ENCODE data around the gene FAM174C.

DNA sequence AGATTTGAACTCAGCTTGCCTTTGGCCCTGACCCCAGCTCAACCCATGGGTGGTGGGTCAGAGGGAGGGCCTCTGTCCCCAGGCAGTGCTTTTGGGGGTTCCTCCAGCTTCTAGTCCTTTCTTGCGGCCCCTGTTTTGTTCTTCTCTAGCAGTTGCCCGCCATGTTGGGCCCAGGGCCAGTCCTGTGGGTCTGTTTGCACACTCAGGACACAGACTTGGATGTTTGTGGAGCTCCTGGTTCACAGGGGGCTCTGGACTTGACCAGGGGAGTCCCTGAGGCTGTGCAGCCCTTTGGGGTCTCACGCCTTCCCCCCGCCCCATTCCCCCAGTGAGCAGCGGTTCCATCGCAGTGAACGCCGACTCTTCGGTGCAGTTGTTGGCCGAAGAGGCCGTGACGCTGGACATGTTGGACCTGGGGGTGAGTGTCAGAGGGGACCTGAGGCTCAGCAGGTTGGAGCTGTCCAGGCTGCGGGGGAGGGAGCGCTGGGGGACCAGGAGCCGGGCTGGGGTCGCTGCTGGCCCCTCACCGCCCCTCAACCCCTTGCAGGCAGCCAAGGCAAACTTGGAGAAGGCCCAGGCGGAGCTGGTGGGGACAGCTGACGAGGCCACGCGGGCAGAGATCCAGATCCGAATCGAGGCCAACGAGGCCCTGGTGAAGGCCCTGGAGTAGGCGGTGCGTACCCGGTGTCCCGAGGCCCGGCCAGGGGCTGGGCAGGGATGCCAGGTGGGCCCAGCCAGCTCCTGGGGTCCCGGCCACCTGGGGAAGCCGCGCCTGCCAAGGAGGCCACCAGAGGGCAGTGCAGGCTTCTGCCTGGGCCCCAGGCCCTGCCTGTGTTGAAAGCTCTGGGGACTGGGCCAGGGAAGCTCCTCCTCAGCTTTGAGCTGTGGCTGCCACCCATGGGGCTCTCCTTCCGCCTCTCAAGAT, 31.3 kb upstream of the FAM174C start:
- TF ChIP-seq POLR2A (IDR thresholded peaks at IDR 0.05; ENCODE audit: control extremely low read depth in 1 of 2, low read depth in 2 of 2, low read length in 2 of 2) (no peak), BACH1 (IDR thresholded peaks at IDR 0.05; ENCODE audit: low read length) (no peak), PHF8 (conservative IDR thresholded peaks at IDR 0.05; ENCODE audit: low read depth, low read length) (no peak), TAF1 (IDR thresholded peaks at IDR 0.05; ENCODE audit: low read depth, low read length) (no peak), CBX5 (IDR thresholded peaks at IDR 0.05; ENCODE audit: low read depth, low read length) (no peak), JUN (IDR thresholded peaks at IDR 0.05; ENCODE audit: low read depth, low read length) (no peak), CEBPB (IDR thresholded peaks at IDR 0.05; ENCODE audit: low read depth, low read length) (no peak), CHD1 (IDR thresholded peaks at IDR 0.05; ENCODE audit: low read depth, low read length) (no peak), HDAC2 (IDR thresholded peaks at IDR 0.05; ENCODE audit: borderline replicate concordance in 1 of 2, low read depth in 2 of 2, low read length in 2 of 2) (no peak)
- TF ChIP-seq, protein P1, sequence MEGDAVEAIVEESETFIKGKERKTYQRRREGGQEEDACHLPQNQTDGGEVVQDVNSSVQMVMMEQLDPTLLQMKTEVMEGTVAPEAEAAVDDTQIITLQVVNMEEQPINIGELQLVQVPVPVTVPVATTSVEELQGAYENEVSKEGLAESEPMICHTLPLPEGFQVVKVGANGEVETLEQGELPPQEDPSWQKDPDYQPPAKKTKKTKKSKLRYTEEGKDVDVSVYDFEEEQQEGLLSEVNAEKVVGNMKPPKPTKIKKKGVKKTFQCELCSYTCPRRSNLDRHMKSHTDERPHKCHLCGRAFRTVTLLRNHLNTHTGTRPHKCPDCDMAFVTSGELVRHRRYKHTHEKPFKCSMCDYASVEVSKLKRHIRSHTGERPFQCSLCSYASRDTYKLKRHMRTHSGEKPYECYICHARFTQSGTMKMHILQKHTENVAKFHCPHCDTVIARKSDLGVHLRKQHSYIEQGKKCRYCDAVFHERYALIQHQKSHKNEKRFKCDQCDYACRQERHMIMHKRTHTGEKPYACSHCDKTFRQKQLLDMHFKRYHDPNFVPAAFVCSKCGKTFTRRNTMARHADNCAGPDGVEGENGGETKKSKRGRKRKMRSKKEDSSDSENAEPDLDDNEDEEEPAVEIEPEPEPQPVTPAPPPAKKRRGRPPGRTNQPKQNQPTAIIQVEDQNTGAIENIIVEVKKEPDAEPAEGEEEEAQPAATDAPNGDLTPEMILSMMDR (IDR thresholded peaks at IDR 0.05; ENCODE audit: control extremely low read depth in 1 of 3, insufficient read depth in 1 of 3, low read depth in 1 of 3, low read length in 3 of 3) = peak; percentile 86 to 95 (median 94)

Data from H1 (cell line).